ENCODE results near the gene BFAR. TPM values are rescaled to one million over a fixed set of nuclear protein-coding genes. Genes with fewer than 3 reads are reported as not detected.

BFAR gene
- total RNA-seq, 1 donor from 2014 or later = 67.6 TPM

GRCh38 chr16:14658063-14658462 is 25.3 kb downstream of the BFAR start:
- H3K4me1 Mint-ChIP-seq (ENCODE audit: unreplicated experiment) = no peaks in the 10 kb centered on the region
- no peaks in the 10 kb centered on the region for H3K27me3 Mint-ChIP-seq
- H3K4me3 Mint-ChIP-seq = no peak overlapping the region
- no peak for TF ChIP-seq CTCF (conservative IDR thresholded peaks at IDR 0.05)
- H3K9me3 Mint-ChIP-seq = no peaks in the 10 kb centered on the region
- DNase-seq (ENCODE audit: extremely low spot score, unreplicated experiment) = no peak
- peaks cover 16% of the 10 kb centered on the region for H3K36me3 Mint-ChIP-seq
- H3K27ac Mint-ChIP-seq = no peak overlapping the region

- no peak for TF ChIP-seq CTCF (conservative IDR thresholded peaks at IDR 0.05)
Observed at GRCh38 chr16:14667347-14668266, 34.9 kb downstream of the BFAR start.

GRCh38 chr16:14668556-14669223 is 35.9 kb downstream of the BFAR start:
- Mint-ChIP-seq H3K9me3 (no peaks in the 10 kb centered on the region), H3K4me1 (ENCODE audit: unreplicated experiment) (peaks cover 4% of the 10 kb centered on the region), H3K4me3 (no peak overlapping the region), H3K27ac (no peak overlapping the region), H3K27me3 (no peaks in the 10 kb centered on the region), H3K36me3 (peaks cover 21% of the 10 kb centered on the region)
- TF ChIP-seq CTCF (conservative IDR thresholded peaks at IDR 0.05) = no peak
- no peak for DNase-seq (ENCODE audit: extremely low spot score, unreplicated experiment)

More at GRCh38 chr16:14667347-14668266, 34.9 kb downstream of the BFAR start:
- Mint-ChIP-seq H3K4me1 (ENCODE audit: unreplicated experiment) (peaks cover 3% of the 10 kb centered on the region), H3K4me3 (no peak overlapping the region), H3K27me3 (no peaks in the 10 kb centered on the region), H3K27ac (no peak overlapping the region), H3K36me3 (peaks cover 24% of the 10 kb centered on the region), H3K9me3 (no peaks in the 10 kb centered on the region)
- DNase-seq (ENCODE audit: extremely low spot score, unreplicated experiment) = no peak

GRCh38 chr16:14669776-14670175 is 37.0 kb downstream of the BFAR start:
- DNase-seq (ENCODE audit: extremely low spot score, unreplicated experiment) = no peak
- no peak for TF ChIP-seq CTCF (conservative IDR thresholded peaks at IDR 0.05)
- Mint-ChIP-seq H3K4me1 (ENCODE audit: unreplicated experiment) (peaks cover 4% of the 10 kb centered on the region), H3K4me3 (no peak overlapping the region), H3K36me3 (peaks cover 18% of the 10 kb centered on the region), H3K9me3 (no peaks in the 10 kb centered on the region), H3K27me3 (peaks cover 3% of the 10 kb centered on the region), H3K27ac (no peak overlapping the region)

- Mint-ChIP-seq H3K4me3 (no peak overlapping the region), H3K4me1 (ENCODE audit: unreplicated experiment) (peaks cover 4% of the 10 kb centered on the region), H3K36me3 (peaks cover 3% of the 10 kb centered on the region), H3K9me3 (peaks cover 4% of the 10 kb centered on the region), H3K27me3 (peaks cover 3% of the 10 kb centered on the region), H3K27ac (no peak overlapping the region)
- DNase-seq (ENCODE audit: extremely low spot score, unreplicated experiment) = no peak
- TF ChIP-seq CTCF (conservative IDR thresholded peaks at IDR 0.05) = no peak
Observed at GRCh38 chr16:14672403-14672971, 39.7 kb downstream of the BFAR start.
